Stimulated activated CD4-positive, alpha-beta T cell treated with anti-CD3 and anti-CD28 coated beads, Interleukin-15, amount 100 ng/mL, for 48 hours (primary cell): ENCODE data around the gene RASIP1.
A peak's percentile ranks its signal among the peaks of the same experiment; 100 is the strongest.

Experiments used
- DNase-seq, 2 donors: peaks; one replicate each; pipeline ENCODE4 v3.0.0-alpha.2; 2020; ENCODE audit warnings: low read depth in 2 of 2

Gene RASIP1

DNA sequence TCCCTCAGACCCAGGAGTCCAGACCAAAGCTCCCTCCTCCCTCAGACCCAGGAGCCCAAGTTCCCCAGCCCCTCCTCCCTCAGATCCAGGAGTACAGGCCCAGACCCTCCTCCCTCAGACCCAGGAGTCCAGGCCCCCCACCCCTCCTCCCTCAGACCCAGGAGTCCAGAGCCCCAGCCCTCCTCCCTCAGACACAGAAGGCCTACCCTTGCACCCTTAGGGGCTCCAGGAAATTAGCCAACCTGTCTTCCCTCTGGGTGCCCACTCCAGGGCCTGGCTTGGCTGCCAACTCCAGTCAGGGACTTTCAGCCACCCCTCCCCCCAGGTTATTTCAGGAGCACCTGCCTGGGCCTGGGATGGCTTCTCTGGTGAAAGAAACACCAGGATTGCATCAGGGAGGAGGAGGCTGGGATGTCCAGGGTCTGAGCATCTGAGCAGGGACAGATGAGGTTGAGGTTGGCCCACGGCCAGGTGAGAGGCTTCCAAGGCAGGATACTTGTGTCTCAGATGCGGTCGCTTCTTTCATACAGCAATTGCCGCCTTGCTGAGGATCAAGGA lies 14.8 kb upstream of the RASIP1 start, which contains the start of gene FGF21:
Gene FGF21 (plus strand): TSS at position 441 of the 558 bp plus-strand sequence. CDS start 713 bp downstream, outside the sequence.
- DNase-seq: no peak

DNA sequence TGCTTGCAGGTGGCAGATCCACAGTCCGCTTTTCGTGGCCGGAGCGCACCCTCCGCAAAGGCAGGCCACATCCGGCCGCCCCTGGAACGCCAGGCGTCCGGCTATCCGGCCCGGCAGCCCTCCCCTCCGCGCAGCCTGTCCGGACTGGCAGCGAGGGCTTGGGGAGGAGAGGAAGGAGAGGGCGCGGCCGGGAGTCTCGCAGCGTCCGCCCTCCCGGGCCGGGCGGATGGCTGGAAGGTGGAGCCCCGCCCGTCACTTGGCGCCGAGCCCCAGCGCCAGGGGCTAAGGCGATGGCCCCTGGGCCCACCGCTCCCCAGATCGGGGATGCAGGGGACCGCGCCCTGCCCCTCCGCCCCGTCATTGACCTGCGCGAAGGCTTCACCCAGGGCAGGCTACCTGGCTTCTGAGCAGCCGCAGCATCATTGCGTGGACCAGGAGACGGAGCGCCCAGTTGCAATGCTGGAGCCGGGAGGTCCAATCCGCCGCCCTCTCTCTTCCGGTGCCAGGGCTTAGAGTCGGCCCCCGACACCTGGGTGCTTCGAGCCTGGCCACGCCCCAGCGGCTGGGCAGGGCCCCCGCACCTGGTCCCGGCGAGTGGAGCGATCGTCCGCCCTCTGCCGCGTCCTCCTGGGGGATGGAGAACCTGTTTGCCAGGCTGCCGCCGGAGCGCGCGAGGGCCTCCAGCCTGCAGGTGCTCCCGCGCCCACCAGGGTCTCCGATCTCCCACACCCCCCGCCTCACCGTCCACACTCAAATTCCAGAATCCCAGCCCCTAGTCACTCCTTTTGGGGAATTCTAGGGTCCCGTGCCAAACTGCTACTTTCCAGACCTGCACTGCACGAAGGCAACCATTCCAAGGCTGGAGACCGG lies 12.3 kb upstream of the RASIP1 start, which contains the start of gene FUT1:
Gene FUT1 (minus strand): TSS at position 146 of the 870 bp plus-strand sequence. CDS start 1,360 bp downstream, outside the sequence.
- no peak for DNase-seq

DNA sequence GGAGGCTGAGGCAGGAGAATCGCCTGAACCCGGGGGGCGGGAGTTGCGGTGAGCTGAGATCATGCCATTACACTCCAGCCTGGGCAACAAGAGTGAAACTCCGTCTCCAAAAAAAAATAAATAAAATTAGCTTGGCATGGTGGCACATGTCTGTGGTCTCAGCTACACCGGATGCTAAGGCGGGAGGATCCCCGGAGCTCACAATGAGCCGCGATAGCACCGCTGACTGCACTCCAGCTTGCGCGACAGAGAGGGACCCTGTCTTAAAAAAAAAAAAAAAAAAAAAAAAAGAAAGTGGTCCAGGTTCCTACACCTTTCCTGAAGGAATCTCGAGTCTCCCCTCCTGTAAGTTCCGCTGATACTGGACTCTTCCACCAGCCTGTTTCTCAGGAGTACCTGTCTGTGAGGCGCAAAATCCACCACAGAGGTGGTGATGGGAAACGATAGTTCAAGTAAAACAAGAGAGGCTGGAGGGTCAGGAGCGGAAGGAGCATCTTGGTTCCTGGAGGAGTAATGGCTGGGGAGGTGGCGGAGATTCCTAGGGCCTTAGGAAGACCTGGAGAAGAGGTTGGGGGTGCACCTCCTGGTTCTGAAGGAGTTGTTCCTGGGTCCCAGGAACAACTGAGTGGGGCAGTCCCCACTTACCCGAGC lies 11.6 kb upstream of the RASIP1 start:
- no peak for DNase-seq

DNA sequence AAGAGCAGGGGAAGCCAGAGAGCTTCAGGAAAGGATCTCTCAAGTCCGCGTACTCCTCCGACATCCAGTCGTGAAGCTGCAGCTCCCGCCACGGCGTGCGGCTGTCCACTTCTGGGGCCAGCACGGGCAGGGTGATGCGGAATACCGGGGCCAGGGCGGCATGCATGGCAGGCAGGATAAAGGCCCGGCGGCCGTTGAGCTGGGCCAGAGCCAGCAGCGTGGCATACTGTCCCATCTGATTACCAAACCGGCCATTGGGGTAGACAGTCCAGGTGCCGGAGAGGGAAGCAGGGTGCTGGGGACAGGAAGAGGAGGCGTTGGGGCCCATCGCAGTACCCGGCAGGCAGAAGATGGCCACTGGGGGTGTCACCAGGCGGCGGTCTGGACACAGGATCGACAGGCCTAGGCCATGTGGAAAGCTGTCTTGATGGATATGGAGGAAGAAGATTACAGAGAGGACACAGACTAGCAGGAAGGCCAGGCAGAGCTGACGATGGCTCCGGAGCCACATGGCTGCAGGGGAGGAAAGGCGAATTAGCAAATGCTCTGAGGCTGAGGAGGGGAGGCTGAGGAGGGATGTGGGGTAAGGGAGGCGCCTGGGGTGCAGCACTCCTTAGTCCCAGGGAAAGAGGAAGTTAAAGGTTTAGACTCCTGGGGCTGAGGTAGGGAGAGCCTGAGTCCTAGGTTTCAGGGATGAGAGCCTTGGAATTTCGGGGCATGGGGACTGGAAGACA lies 10.5 kb upstream of the RASIP1 start:
- DNase-seq: no peak

DNA sequence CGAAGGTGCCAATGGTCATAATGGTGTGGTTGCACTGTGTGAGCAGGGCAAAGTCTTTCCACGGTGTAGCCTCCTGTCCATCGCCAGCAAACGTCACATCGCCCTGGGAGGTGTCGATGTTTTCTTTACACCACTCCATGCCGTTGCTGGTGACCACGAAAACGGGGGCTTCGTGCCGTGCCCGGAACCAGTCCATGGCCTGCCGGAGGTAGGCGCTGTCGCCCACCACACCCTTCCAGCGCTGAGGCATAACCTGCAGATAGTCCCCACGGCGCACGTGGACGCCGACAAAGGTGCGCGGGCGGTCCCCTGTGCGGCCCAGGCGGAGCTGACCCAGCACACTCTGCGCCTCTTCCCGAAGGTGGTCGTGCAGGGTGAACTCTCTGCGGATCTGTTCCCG lies 9.9 kb upstream of the RASIP1 start:
- no peak for DNase-seq

DNA sequence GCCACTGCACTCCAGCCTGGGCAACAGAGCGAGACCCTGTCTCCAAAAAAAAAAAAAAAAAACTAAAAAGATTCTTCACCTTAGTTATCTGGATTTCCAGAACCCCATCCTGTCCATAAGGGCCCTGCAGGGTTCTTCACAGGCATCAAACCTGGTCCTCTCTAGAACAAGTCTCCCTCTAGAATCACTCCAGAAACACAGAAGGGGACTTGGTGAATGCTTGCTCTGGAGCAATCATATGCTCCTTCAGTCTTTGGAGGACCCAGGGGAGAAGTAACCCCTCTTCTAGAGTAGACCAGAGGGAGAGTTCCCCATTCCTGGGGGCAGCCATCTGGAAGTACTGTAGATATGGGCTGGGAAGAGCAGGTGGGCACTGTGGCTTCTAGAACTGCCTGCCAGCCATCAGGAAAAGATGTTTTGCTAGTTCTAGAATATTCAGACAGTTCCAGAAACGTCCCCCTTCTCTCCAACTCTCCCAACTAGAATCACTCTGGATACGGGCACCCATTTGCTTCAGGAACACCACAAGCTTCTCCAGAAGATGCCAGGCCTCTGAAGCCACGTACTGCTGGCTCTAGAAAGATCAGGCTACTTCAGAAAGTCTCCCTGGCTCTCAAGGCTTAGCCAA lies 9.3 kb upstream of the RASIP1 start:
- DNase-seq: no peak

GRCh38 chr19:48746738-48747575 lies 6.5 kb upstream of the RASIP1 start, which contains the start of gene IZUMO1:
Gene IZUMO1 (minus strand): TSS chr19:48746909. CDS start chr19:48745859, 1,050 bp downstream.
- peak in 1 of 2 donors; percentile 50 for DNase-seq

GRCh38 chr19:48746110-48746509 lies 5.7 kb upstream of the RASIP1 start:
- no peak for DNase-seq

DNA sequence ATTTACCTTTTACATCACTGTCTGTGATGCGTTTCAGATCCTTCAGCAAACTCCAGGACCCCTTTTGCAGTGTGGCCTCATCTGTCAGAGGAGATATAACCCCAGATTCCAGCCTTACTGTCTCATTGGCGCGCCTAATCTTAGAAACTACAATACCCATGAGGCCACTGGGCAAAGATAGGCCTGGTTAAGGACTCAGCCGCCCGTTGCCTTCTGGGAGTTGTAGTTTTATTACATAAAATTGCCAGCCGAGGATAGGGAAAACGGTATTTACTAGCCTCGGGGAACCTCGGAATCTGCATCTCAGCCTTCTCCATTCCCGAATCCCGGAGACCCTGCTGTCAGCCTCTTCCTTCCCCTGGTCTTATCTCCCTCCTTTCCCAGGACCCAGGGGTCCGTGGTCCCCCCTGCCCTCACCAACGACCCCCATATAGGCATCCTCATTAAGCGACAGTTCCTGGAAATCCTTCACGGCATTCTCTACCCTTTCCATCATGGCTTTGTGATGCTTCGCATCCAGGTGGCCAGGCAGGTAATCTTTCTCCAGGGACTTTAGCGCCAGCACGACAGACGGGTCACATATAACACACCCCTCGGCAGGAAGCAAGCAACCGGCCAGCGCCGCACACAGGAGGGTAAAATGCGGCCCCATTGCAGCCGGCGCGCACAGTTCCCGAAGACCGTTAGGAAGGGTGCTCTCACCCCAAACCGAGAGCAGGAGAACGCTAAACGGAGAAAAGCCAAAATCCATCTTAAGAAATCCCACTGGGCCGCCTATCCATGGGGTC lies 5.0 kb upstream of the RASIP1 start:
- peak in 1 of 2 donors; percentile 44 for DNase-seq

GRCh38 chr19:48742096-48742495 lies 1.7 kb upstream of the RASIP1 start:
- no peak for DNase-seq

DNA sequence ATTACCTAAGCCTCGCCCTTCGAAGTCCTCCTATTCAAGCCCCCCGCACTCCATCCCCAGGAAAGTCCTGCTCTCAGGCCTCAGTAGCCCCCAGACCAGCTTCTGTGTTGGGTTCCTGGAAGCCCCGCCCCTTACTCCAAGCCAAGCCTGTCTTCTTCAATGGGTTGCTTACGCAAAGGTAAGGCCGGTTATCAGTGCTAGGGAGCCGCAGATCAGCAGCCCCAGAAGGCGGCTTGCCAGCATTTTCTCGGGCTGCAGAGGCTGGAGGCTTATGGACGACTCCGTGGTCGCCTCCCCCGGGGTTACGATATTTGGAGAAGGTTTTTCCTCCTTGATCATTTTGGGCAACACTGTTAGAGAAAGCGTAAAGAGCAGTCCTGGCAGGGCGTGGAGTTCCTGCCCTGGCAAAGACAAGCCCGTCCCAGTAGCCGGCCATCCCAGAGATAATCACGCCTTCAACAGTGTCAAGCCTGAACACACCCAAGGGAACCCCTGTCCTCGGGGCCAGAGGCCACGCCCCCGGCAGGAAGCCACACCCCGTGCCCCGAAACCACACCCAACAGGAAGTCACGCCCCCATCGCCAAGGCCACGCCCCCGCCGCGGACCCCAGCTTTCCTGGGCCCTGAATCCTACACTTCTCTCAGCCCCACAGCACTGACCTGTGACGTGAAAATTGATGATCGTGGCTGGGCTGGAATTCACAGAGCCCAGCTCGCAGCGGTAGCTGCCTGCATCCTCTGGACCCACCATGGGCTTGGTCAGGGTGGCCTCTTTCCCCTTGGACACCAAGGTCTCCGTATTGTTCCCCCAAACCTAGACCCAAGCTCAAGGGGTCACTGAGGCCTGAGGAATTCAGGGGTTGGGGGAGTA lies 954 bp upstream of the RASIP1 start:
- DNase-seq: peak in 1 of 2 donors; percentile 37

- no peak for DNase-seq
Observed at GRCh38 chr19:48739404-48740163, 826 bp downstream of the RASIP1 start.

- DNase-seq: peak; percentile 90 to 96
Observed at GRCh38 chr19:48738557-48739403, 1.6 kb downstream of the RASIP1 start.

GRCh38 chr19:48737360-48737998 lies 2.9 kb downstream of the RASIP1 start:
- DNase-seq: no peak

- no peak for DNase-seq
Observed at GRCh38 chr19:48735031-48735615, 5.3 kb downstream of the RASIP1 start.

DNA sequence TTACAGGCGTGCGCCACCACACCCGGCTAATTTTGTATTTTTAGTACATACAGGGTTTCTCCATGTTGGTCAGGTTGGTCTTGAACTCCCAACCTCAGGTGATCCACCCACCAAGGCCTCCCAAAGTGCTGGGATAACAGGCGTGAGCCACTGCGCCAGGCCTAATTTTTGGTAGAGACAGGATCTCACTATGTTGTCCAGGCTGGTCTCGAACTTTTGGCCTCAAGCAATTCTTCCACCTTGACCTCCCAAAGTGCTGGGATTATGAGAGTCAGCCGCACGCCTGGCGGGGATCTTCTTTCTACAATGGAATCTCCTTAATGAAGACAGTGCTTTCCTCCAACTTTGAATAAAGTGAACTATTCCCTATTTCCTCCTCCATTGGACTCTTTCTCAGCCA lies 5.8 kb downstream of the RASIP1 start:
- DNase-seq: no peak
